Measurements from ENCODE around the gene GRK4.
A peak's percentile ranks its signal among the peaks of the same experiment; 100 is the strongest.

GRK4 gene

DNA sequence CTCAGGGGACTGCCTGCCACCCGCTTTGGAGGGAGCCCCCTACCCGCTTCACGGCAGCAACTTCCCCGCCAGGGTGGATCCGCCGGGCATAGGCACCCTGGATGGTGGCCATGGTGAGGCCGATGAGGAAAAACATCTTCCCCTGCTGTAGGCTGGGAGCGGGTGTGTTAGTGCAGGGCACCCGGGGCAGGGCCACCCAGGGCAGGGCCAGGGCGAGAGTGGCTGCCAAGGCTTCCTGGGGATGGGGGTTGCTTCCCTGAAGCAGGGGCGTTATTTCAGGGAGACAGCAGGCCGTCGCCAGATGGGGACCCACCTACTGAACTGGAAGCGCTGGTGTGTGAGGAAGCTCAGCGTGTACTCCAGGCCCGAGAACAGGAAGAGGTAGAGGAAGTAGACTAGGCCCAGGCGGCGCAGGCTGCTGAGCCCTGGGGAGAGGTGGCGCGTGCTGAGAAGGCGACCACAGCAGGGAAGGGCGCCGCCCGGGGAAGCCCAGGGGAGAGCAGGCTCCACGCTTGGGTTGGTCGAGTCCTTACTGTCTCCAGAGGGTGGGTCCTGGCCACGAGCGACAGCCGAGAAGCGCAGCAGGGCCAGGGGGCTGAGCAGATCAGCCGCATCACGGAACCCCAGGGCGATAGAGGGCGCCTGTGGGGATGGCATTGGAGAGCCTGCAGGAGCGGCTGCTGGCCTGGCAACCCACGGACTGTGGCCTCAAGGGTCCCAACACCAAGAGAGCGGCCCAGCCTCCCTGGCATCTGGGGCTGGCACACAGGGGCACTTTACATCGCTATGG is 31.7 kb upstream of the GRK4 start:
- peak; percentile 75 for DNase-seq

DNA sequence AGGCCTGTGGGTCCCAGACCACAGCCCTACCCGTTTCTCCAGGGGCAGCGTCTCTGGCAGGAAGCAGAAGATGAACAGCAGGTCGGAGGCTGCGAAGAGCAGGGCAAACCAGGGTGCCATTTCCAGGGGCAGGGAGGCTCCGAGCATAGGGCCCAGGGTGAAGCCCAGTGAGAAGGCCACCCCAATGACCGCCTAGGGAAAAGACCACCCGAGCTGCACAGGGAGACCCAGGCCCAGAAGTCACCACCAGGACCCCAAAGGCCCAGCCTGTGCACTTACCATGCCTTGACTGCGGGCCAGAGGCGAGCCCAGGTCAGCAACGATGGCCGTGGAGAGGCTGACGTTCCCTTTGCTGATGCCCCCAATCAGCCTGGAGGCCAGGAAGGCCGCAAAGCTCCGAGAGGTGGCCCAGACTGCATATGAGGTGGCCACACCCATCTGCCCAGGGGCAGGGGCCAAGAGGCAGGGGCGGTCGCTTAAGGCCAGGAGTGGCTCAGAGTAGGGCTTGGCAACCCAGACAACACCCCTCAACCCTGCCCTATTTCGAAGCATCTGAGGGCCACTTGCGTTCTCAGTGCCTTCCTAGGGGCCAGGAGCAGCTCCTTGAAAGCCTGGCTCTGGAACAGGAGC is 30.9 kb upstream of the GRK4 start:
- peak; percentile 35 for DNase-seq

DNA sequence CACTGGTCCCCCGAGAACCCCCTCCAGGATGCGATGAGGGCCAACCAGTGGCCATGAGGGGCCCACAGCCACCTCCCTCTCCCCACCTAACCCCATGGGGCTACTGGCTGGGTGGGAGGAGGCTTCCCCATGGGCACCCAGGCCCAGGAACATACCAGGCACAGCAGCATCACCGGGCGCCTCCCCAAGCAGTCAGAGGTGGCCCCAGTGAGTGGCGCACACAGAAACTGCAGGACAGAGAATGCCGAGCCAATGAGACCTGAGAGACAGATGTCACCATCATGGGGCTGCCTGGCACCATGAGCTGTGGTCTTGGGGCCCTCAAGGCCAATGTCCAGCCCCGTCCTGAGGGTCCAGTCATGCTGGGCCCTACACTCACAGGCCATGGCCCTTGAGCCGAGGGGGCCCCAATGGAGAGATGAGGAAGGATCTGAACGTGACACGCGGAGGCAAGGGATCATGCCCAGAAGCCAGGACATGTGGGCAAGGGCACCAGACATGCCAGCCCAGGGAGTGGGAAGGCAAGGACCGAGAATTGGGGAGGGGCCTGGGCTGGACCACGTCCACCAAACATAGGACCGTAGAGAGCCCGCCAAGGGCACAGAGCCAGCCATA is 30.3 kb upstream of the GRK4 start:
- DNase-seq: peak; percentile 50

DNA sequence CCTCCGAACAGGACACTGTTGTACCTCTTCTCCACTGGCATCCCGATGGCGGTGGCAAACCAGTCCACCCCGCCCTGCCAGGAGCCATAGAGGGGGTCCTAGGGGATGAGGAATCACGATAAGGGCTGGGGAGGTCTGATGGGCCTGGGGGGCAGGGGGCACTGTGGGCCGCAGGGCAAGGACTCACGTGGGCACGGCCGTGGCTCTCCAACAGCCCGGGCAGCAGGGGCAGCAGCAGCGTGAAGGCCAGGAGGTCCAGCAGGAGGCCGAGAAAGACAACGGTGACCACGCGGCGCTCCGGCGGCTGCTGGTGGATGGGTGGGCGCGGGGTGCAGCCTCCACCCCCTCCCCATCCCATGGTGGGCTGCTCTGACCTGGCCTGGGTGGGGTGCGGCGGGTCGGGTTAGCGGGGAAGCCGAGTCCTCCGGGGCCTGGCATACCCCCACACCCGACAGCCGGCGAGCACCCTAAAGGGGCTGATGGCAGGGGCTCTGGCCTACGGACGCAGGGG is 29.8 kb upstream of the GRK4 start:
- no peak for DNase-seq

DNA sequence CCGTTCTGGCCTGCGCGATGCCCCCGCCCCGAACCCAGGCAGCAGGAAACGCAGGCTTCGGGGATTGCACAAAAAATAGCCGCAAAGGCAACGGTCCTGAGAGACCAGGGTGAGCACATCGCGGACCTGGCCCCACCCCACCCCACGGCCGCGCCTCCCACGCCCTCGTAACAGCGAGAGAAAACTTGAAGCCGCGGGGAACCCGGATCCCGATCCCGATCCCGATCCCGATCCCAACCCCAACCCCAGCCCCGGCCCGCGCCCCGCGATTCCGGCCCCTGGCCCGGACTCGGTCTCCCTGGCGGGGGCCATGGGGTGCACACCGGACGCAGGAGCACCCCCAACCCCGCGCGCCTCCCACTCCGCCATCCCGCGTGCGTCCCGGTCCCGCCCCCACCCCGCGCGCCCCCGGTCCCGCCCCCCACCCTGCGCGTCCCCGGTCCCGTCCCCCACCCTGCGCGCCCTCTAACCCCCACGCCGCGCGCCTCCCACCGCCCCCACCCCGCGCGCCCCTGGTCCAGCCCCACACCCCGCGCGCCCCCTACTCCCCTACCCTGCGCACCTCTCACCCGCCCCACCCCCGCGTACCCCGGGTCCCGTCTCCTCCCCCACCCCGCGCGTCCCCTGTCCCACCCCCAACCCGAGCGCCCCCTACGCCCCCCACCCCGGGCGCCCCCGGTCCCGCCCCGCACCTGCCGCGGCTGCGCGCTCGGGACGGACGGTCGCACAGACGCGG is 29.1 kb upstream of the GRK4 start:
- peak; percentile 70 for DNase-seq

DNA sequence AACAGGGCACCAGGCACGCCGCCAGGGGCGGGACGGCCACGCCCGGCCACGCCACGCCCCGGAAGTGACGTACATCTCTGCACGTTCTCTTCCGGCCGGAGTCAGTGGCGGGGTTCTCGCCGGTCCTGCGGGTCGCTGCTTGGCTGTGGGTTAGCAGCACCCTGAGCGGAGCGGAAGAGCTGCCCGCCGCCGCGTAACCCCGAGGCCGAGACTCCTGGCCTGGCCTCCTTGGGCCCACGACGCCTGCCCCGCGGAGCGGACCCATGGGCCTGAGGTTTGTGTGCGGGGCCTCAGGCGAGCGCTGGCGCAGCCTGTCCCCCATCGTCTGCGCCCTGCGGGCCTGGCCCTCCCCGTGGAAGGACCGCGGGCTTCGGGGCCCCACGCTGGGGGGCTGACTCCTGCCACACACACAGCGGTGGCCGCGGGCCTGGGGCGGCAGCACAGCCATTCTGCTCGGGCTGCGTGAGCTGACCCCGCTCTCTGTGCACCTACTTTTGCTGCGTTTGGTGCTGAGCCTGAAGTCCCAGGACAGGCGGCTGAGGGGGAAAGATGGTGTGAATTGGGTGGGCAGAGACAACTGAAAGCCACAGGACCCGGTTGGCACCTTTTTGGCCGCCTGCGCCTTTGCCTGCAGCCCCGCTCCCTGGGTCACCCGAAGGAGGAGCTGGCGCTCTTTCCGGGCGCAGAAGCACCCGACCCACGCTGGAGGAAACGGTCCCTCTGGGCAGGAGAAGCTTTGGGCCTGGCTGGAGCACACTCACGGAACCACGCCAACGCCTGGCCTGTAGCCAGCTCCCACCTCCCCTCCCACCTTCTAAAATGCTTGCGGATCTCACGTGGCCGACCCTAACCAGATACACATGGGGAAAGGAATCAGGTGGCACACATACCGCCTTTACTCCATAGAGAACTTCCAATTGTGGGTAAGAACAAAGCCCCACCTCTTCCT is 28.3 kb upstream of the GRK4 start:
- DNase-seq: peak; percentile 99

DNA sequence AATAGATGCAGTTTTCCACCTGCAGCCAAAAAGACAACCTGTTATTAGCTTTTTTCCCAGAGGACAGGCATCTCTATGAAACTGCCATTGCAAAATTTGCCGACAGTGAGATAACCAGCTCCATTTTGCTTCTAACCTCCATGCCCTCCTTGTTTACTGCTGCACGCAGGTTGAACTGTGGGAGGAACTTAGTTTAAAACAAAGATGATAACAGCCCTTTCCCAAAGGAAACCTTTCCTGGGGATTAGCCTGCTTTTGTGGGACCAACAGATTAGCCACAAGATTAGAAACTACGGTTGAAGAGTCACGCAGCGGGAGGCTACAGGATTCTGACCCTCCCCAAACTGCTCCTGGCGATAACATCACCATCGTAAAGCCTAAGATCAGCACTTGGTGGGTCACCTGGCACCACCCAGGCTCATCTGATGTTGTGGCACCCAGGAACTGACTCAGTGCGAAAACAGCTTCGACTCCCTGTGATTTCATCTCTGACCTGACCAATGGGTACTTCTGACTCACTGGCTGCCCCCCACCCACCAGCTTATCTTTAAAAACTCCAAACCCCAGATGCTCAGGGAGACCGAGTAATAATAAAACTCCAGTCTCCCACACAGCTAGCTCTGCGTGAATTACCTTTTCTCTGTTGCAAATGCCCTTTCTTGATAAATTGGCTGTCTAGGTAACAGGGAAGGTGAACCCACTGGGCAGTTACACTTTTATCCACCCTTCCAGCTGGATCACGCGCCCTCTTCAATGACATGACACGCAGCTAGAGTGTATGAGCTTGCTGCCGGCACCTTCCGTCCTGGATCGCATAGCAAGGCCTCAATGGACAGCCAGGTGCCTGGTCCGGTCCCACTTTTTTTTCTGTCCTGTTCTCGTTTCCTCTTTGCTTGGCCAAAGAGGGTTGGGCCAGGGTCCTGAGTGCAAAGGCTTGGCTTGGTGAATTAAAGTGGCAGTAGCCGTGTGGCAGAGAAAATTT is 27.3 kb upstream of the GRK4 start:
- DNase-seq: peak; percentile 87

DNA sequence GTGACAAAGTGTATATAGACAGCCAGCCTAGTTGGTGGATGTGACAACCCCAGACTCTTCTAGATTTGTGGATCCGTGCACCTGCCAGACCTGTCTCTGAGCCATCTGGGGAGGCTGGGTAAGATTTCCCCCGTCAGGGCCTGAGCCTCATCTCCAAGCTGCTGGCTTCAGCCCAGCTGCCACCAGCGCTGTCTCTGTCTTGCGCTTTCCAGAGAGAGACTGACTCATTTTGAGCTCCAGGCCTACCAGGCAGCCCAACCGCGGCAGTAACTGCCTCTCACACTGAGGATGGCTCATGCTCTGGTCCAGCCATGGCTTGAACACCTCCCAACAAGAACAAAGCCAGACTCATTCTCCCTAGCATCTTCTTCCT is 26.6 kb upstream of the GRK4 start:
- peak; percentile 81 for DNase-seq

DNA sequence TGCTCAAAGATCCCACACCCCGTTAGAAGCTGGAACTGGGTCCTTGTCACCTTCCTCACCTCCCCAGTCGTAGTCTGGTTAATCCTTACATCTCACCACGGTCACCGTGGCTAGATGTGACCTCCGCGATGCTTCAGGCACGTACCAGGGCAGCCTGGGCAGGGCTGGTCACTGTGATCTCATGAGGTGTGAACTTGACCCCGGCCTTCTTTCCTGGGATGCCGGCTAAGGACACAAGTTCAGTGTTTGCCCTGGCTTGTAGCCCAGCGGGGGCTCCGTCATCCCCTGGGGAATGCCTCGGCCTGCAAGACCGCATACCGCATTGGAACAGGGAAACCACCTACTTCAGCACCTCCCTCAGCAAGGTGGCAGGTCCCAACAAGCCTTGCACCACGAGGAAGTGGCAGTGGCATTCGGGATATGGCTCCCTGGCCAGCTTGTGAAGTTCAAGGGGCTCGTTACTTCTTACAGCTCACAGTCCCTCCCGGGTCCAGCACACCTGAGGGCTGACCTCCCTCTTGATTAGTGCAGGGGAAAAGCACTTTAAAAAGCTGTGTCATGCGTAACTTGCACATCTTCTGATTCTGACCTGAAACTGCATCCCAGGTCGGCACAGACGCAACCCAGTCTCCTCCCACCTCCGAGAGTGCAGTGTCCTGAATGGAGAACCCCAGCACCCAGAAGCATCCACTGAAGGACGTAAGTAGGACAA is 26.1 kb upstream of the GRK4 start:
- peak; percentile 53 for DNase-seq

DNA sequence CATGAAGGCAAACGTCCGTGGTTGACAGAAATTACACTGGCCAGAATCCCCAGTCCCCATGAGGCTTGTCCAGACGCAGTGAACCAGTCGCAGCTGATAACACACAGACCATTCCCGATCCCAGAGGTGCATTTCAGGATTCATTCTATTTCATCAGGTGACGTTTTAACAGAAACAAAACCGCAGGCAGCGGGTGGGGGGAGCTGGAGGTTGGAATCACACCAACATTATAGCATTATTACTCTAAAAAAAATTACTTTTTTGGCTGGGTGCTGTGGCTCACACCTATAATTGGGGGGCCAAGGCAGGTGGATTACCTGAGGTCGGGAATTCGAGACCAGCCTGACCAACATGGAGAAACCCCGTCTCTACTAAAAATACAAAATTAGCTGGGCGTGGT is 25.4 kb upstream of the GRK4 start:
- DNase-seq: peak; percentile 18

DNA sequence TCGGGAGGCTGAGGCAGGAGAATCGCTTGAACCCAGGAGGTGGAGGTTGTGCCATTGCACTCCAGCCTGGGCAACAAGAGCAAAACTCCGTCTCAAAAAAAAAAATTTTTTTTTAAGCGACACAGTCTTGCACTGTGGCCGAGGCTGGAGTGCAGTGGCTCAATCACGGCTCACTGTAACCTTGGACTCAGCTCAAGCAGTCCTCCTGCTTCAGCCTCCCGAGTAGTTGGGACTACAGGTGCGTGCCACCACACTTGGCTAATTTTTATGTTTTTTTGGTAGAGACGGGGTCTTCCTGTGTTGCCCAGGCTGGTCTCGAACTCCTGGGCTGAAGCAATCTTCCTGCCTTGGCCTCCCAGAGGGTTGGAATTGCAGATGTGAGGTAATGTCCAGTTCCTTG is 25.0 kb upstream of the GRK4 start:
- DNase-seq: peak; percentile 24

DNA sequence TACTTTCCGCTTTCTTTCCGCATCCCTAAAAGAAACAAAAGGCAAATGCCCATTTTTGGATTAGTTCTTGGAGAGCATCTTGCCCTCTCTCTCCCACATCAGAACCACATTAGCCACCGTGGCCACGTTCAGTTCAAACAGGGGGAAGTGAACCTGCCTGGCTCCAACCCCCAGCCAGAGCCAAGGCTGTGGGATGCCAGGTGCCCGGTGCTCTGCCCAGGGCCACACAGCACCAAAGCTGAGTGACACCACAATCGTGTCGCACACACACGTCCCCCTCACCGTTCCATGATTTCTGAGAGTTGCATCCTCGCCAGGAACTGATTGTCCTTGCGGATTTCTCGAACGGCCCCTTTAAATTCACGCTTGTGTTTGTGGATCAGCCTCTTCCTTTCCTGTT is 24.5 kb upstream of the GRK4 start:
- DNase-seq: peak; percentile 28

DNA sequence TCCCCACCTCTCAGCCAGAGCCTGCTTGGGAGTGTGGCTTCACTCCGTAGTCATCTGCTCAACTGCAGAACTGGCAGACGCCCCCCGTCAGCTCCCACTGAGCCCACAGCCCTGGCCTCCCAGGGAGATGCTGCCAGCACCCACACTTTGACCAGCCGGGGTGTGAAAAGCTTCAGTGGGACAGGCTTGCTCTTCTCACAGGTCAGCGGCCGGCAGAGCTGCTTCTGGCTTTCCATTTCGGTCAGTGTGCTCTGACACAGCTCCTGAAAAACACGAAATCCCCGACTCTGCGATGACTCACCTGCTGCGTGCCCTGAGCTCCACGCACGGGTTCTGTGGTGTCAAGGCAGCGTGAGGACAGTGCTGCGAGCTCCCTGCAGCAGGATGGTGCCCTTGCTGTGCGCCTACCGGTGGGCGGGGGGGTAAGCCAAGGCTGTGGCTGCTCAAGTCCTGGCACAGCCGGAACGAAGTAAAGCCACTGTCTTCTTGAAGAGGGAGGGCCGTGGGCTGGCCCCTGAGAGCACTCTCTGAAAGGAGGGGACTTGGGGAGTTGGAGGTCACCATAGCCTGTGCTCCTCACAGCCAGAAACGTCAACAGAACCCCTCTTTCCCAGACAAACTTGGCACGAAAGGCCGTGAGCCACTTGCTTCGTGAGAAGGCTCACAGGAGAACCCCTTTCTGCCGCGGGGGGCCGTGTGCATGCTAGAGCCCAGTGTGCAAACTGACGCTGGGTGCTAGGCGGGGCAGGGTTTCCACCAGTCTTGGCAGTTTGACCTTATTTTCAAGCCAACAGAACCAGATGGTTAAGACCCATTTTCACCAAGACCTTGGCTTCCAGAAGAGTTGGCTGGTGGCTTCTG is 23.8 kb upstream of the GRK4 start:
- no peak for DNase-seq

DNA sequence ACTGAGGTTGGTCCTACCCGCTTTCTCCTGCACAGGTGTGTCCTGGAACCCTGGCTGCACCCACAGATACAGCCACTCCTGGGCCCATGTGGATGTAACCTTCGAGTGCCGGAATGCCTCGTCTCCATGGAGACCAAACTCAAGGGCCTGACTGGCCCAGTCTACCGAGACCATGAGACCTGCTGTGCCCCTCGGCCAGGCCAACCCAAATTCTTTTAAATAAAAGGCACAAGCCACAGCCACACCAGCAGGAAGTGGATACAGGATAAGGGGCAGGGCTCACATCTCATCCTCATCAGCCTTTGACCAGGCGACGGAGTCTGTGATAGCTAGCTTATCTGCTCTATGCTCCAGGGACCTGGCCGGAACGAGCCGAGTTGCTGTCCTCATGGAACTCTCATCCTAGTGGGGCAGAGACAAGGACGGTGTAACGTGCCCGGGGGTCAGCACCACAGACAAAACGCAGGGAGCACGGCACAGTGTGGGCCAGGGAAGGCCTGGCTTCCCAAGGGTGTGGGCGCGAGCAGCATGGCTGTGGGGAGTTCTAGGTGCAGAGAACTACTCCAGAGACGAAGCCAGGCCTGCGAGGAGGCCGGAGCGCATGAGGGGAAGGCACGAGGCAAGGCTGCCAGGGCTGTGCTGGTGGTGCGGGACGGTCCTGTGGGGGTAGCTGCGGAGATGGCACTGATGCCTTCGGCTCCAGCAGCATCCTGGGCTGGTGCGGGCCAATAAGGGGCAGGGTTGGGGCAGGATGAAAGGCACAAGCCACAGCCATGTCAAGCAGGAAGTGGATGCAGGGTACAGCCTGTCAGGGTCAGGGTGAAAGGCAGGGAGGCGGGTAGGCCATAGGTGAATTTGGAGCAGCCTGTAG is 22.9 kb upstream of the GRK4 start:
- DNase-seq: peak; percentile 28

DNA sequence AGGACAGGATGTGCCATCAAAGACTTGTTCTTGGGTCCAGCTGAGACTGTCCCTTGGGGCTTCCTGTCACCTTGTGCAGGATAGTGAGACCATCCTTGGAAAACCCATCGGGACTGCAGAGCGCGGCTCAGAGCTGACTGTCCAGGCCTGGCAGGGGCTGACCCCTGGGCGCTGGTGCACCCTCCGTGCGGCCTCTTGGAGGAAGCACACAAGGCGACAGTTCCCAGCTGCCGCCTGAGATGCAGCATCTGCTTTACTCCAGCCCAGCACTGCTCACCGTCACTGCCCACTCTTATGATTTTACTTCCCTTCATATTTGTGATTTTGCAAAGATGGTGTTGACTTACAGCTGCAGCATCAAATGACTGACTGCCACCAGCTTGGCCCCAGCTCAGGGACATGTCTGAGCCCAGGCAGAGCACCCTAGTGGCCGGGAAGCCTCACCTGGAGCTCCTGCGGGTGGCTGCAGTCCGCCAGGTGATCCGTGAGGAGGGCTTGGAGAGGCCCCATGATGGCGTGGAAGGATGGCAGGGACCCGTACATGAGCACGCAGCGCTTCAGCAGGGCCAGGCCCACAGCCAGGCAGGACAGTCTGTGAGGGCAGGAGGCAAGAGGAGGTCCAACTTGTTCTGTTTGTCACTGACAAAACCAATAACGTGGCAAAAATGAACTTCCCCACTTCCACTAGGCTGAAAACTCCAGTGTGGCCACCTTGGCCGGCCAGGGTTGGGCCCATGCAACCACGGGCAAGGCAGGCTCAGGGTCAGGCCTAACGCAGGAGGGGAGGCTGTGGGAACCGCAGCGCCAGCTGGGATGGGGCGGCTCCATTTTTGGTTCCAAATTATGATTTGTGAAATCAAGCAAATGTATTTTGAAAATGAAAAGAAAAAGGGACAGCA is 22.0 kb upstream of the GRK4 start:
- no peak for DNase-seq

DNA sequence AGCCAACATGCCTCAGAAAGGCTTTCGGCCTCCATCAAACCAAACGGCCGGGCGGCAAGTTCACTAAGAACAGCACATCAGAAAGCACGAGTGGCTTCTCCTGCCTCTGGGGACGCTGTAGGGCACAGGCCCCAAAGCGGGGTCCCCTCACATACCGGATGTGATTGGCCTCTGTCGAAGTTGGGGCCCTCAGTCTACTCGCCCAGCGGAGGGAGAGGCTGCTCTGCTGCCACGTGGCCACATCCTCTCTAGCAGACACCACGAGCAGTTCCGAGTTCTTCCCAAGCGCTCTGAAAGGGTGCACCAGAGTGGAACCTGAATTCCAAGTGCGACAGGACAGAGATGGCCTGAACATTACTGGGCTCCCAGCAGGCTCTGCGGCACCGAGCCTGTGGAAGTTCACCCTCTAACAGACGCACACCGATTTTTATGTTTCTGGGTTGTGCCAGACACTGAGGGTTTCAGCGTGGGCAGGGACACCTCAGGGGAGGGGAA is 21.3 kb upstream of the GRK4 start:
- DNase-seq: no peak
